GM18511 (cell line): ENCODE data around the gene RUNX1.
"Not testable (repeated sequence)": the region's sequence is repeated elsewhere in the genome, so short reads cannot be mapped to it uniquely, and the experiment has no call there.

Experiments
- ATAC-seq: cut with Tn5 transposase; IDR thresholded peaks from one replicate; pipeline ENCODE4 v1.9.1; 2021; ENCODE audit warnings: mild to moderate bottlenecking, moderate library complexity; ENCODE audit not compliant: unreplicated experiment

The RUNX1 gene

DNA sequence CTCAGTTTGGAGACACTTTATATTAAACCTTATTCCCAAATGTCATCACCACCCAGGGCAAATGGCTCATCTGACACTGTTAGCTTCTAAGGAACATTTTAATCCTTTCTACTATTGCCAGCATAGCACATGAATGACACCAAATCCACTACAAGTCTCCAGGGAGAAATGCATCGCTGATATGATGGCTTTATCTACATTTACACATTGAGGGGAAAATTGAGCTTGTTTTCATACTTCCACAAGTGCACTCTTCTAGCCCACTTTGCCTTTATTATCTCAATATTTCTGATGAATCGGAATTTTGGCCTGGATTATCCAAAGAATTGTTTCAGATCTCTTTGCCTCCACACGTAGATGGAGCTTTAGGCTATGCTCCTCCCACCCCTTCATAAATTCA, 75.4 kb downstream of the RUNX1 start:
- no peak for ATAC-seq

GRCh38 chr21:34971656-34972055, 77.4 kb downstream of the RUNX1 start:
- no peak for ATAC-seq

GRCh38 chr21:34970566-34970965, 78.5 kb downstream of the RUNX1 start:
- ATAC-seq = no peak

DNA sequence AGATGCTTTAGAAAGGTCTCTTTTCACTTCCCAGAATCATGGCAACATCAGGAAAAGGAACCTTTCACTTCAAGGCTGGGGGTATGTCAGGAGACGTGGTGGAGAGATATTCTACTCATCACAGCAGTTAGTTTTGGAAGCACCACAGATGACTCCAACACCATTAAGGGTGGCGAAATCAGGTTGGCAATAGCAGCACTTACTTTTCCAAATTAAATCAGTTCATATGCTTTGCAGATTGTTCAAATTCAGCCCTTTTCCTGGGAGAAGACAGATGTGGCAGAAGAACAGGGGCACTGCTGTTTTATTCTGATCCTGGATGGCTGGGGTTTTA, 79.0 kb downstream of the RUNX1 start:
- no peak for ATAC-seq

DNA sequence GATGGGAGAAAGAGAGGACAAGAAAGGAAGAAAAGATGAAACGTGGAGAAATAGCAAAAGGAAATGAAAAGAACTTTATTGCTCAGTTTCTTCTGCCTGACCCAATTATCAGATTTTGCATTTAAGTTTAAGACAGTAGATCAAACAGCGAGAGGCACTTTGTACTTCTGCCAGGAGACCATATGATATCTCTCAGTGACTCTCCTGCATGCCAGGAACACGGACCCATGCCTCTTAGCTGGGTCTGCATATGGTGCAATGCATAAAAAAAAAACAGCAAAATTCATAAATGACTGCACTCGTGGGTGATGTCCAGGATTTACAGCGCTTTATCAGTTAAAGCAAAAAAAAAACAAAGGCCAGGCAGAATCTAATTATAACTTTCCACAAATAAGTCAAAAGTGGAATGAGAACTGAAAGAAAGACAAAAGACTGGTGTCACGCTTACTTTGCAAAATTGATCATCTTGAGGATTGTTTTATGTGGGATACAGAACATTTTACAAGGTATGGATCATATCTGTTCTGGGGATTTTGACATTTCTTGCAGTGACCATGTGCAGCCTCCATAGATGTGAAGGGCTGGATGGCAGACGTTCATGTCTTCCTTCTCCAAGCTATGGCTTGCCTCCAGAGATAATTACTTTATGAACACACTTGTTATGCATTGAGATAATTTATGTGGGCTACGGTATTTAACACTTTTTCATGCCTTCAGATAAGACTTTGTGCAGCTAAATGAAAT, 79.5 kb downstream of the RUNX1 start:
- no peak for ATAC-seq

DNA sequence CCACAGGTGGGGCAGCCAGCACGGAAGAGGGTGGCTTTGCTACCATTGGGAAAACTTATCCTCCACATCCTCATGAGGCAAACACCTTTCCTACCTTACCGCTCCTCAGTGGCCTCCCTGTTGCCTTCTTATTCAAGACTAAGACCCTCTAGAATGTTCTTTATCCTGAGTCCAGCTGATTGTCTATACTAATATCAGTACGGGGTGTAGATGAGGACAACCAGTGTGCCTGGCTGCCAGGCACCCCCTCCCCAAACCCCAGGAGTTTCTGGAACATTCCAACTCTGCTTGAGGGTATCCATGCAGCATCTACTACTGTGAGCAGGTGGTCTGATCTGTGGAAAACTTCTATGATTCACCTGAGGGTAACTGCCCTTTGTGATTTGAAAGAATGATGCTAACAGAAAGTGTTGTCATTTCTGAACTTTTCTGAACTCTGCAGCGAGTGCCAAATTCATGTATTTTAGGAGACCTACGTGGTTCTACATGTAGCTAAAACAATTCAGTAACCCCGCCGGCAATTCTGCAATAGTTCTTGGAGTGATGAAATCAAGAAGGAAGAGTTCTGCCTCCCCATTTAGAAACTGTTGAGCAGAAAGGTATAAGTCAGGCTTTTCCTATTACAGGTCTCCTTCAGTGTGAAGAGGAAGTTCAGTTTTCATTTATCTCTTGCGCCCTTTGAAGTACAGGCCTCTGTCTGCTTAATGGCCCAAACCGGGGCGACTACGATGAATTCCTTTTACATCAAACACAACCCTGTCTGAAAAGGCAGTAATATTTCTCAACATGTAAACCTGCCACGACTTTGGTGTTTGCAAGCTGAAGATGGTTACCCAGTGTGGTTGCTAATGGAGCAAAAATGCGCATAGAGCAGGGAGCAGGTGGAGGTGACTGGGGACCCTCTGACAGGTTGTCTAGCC, 80.4 kb downstream of the RUNX1 start:
- no peak for ATAC-seq

GRCh38 chr21:34967509-34968289, 81.4 kb downstream of the RUNX1 start:
- ATAC-seq = no peak

GRCh38 chr21:34966881-34967280, 82.2 kb downstream of the RUNX1 start:
- not testable (repeated sequence) for ATAC-seq

DNA sequence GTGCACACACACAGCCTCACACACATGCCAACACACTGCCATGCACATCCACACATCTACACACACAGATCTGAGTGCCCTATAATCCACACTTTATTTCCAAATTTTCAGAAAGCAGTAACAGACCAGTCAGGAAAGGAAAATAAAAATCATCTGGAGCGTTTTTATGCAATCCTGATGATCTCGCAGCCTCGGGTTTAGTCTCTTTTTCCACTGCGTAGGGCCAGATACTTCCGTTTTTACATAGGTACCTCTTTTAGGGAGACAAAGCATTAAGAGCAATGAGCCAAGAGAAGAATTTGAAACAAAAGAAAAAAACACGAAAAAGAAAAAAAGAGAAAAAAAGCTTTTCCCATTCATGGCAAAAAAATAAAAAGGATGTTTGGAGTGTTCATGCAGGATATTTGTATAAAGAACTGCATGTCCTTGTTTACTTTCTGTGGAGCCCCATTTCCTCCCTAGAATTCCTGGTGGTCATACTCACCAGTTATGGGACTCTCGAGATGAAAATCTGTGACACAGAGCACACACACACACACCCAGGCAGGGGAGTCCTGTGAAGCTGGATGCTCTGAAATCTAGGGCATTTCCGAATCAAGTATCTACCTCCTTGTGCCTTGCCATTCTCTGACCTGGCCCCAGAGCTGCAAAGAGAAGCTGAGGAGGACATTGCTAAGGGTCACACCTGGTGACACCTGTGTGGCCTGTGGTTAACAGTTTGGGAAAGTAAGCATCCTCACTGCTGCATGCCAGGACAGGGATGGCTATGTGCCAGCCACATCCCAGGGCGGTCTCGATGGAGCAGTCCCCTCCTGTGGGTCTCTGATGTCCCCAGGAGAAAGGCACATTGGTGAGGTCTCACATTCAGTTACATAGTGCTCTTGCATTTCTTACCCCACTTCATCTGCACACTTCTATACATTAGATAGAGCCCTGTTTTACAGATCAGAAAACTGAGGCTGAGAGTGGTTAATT, 83.6 kb downstream of the RUNX1 start:
- no peak for ATAC-seq

- ATAC-seq = no peak
Observed at GRCh38 chr21:34962586-34963222, 86.4 kb downstream of the RUNX1 start.

- ATAC-seq = no peak
Observed at GRCh38 chr21:34962136-34962535, 87.0 kb downstream of the RUNX1 start.

DNA sequence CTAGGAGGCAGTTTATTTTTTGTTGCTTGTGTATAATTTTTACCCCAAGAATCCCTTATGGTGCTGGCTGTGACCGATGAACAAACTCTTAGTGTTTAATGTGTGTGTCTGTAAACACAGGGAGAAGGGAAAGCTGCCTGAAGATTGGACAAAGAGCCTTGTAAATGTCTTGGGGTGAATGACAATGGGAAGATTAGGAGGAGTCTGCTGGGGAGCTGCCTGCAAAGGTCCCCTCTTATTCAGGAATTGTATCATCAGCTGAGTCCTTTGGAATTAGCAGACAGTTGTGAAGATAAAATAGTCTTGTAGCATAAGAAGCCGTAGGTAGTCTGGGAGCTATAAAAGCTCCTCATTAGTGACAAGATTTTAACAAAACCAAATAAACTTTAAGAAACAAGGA, 88.4 kb downstream of the RUNX1 start:
- ATAC-seq = no peak

DNA sequence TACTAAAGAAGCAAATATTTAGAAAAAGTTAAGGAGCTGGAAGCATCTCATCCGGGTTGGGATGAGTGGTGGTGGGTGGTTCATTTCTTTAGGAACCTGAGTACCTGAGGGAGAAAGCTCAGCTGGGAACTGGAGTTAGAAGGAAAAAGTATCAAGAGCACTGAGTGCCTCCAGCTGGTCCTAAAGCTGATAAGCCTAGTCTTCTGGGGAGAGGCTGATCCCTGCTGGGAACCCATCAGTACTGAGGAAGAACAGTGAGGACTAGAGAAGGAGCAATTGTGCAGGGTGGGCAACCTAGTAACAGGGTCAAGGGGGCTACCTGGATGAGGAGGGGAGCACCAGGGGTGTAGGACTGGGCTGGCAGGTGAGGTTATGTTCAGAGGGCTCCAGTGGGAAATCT, 89.5 kb downstream of the RUNX1 start:
- no peak for ATAC-seq

DNA sequence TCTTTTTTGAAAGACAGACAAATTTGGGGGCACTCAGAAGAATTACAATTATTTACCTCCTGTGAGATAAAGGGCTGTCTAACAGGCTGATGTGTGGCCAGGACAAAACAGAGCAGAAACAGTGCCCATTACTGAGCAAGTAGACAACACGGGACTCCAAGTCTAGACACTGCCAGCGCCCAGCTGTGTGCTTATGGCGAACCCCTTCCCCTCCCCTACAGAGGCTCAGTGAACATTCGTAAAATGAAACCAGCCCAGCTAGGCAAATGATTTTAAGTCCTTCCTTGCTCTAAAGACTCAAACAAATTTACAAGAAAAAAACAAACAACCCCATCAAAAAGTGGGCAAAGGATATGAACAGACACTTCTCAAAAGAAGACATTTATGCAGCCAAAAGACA, 91.1 kb downstream of the RUNX1 start:
- ATAC-seq = no peak

DNA sequence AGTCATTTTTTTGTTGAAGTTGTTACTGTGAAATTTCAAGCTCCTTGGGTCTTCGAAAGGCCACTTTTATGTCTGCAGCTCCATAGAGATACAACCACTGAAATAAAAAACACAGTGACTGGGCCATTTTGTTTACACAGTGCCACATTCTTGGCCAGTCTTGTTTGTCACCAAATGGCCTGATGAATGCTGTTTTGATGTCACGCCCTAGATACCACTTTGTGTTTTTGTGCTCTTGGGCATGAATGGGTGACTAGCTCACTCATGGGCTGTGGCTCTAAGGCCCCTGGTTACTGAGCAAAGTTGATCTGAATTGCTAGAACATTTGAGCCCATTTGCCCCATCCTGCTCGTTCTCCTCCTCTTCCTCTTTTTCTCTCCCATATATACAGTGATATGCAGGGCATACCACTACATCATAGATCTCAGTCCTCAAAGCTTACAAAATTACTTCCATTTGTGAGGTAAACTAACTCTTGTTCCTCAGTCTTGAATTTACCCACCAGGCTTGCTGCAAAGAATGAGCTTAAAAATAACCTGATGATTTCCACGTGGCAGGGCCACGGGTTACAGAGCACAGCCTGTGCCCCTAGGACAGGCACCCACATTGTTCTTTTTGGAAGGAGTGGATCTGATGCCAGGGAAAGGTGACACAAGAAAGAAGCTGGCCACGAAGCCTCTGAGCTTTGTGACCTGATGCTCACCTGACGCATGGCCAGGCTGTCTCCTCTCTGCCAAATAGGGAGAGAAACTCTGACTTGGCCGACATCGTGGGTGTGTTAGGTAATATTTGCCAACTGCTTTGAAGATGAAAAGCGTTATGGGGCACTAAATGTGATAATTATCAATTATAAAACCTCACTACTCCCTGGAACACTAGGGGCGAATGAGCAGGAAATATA, 92.4 kb downstream of the RUNX1 start:
- no peak for ATAC-seq

DNA sequence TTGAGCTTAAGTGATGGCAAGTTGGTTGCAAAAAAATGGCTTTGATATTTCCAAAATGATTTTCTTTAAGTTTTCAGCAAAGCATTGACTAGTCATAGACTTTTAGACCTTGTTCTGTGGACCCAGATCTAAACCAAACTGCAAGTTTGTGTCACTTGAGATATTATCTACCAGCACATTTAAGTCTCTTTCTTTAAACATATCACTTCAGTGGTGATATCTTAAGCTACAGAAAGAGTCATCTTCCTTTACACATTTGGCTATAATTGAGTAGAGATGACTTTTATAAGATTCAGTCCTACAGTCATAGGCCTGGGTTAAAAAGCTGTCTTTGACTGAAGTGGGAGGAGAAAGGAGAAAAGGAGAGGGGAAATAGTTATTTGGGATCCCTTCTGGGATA, 95.2 kb downstream of the RUNX1 start:
- no peak for ATAC-seq

- ATAC-seq = no peak
Observed at GRCh38 chr21:34952701-34953100, 96.4 kb downstream of the RUNX1 start.

- ATAC-seq = not testable (repeated sequence)
Observed at GRCh38 chr21:34951868-34952267, 97.2 kb downstream of the RUNX1 start.

- no peak for ATAC-seq
Observed at GRCh38 chr21:34950980-34951379, 98.1 kb downstream of the RUNX1 start.
